HG02852 (cell line): ENCODE measurements around the gene CERS2.

Source experiments
- ATAC-seq: cut with Tn5 transposase; IDR thresholded peaks from one replicate; pipeline ENCODE4 v1.9.1; 2021; ENCODE audit warnings: mild to moderate bottlenecking, moderate library complexity; ENCODE audit not compliant: unreplicated experiment

Gene CERS2

GRCh38 chr1:150997949-150998348 lies 23.3 kb upstream of the CERS2 start:
- no peak for ATAC-seq

GRCh38 chr1:150997126-150997872 lies 22.7 kb upstream of the CERS2 start:
- no peak for ATAC-seq

GRCh38 chr1:150995896-150996295 lies 21.3 kb upstream of the CERS2 start:
- no peak for ATAC-seq

- no peak for ATAC-seq
These were observed 20.8 kb upstream of the CERS2 start for GRCh38 chr1:150995460-150995859.

GRCh38 chr1:150994248-150994647 lies 19.6 kb upstream of the CERS2 start:
- no peak for ATAC-seq

- no peak for ATAC-seq
These were observed 18.0 kb upstream of the CERS2 start for GRCh38 chr1:150992626-150993025.

- no peak for ATAC-seq
These were observed 13.3 kb upstream of the CERS2 start for GRCh38 chr1:150987924-150988323.

- ATAC-seq: no peak
These were observed 10.7 kb upstream of the CERS2 start for GRCh38 chr1:150985179-150985825.

- no peak for ATAC-seq
These were observed 7.4 kb upstream of the CERS2 start, which contains the start of gene ANXA9 for GRCh38 chr1:150981805-150982712. Gene ANXA9, plus strand, starts transcription at chr1:150982292. Its CDS starts 814 bp downstream, at chr1:150983106.

GRCh38 chr1:150981177-150981804 lies 6.7 kb upstream of the CERS2 start:
- no peak for ATAC-seq

- peak; percentile 43 for ATAC-seq
These were observed 4.7 kb upstream of the CERS2 start for GRCh38 chr1:150979092-150980056.

GRCh38 chr1:150976879-150977694 lies 2.5 kb upstream of the CERS2 start:
- ATAC-seq: no peak

- no peak for ATAC-seq
These were observed 1.8 kb upstream of the CERS2 start for GRCh38 chr1:150976401-150976821.

- peak; percentile 41 for ATAC-seq
These were observed 627 bp downstream of the CERS2 start for GRCh38 chr1:150973836-150974579.

- no peak for ATAC-seq
These were observed 1.3 kb downstream of the CERS2 start for GRCh38 chr1:150973258-150973835.

- ATAC-seq: no peak
These were observed 2.2 kb downstream of the CERS2 start for GRCh38 chr1:150972417-150972940.

- ATAC-seq: no peak
These were observed 2.8 kb downstream of the CERS2 start for GRCh38 chr1:150971583-150972416.
